CD4-positive, alpha-beta T cell (primary cell): ENCODE measurements around the gene DPEP3. TPM values are rescaled to one million over a fixed set of nuclear protein-coding genes. Genes with fewer than 3 reads are reported as not detected.

Experiments
- ATAC-seq: fragments of 200-7000 bp; cut with Tn5 transposase; one replicate; pipeline ENCODE4 v1.10.0; 2022; ENCODE audit warnings: mild to moderate bottlenecking; ENCODE audit not compliant: poor library complexity
- CTCF ChIA-PET: fragments of 350-600 bp; sonication (Branson Sonifier 250); formaldehyde crosslinking; loops from one replicate; lab custom pipeline; 2021; ENCODE audit warnings: antibody characterized with exemption, inconsistent platforms; lab: Charles Lee
- POLR2A ChIA-PET: fragments of 350-600 bp; sonication (Branson Sonifier 250); formaldehyde crosslinking; loops from one replicate; lab custom pipeline; 2021; ENCODE audit warnings: antibody characterized with exemption, inconsistent platforms; lab: Charles Lee
- DNase-seq, 14 experiments: peaks; one replicate each; pipeline ENCODE4 v3.0.0-alpha.2; 2013 to 2020; ENCODE audit warnings: mixed read lengths in 2 of 14
- H3K27ac ChIP-seq, 2 donors: one replicate each; pipeline versions ENCODE4 v1.5.1 to v1.7.0; 2013; ENCODE audit warnings: low read length in 2 of 2, low read depth in 1 of 2, mild to moderate bottlenecking in 1 of 2
- H3K27me3 ChIP-seq, 2 experiments: 1 replicate in 1 of 2; 2 replicates in 1 of 2; pipeline versions ENCODE4 v1.6.1 to v1.7.0; 2013; ENCODE audit warnings: low read length in 2 of 2, control low read depth in 1 of 2, mild to moderate bottlenecking in 1 of 2, moderate library complexity in 1 of 2; ENCODE audit not compliant: insufficient read depth in 2 of 2, control insufficient read depth in 1 of 2
- H3K36me3 ChIP-seq: one replicate; pipeline ENCODE4 v1.6.1; 2013; ENCODE audit warnings: low read length, control low read depth; ENCODE audit not compliant: insufficient read depth
- H3K4me1 ChIP-seq: one replicate; pipeline ENCODE4 v1.6.1; 2013; ENCODE audit warnings: low read length, control low read depth; ENCODE audit not compliant: insufficient read depth
- H3K4me3 ChIP-seq: one replicate; pipeline ENCODE4 v1.5.1; 2013; ENCODE audit warnings: mild to moderate bottlenecking, low read length, moderate library complexity
- H3K9me3 ChIP-seq, 2 experiments: 1 replicate in 1 of 2; 2 replicates in 1 of 2; pipeline versions ENCODE4 v1.6.1 to v1.7.0; 2013; ENCODE audit warnings: low read length in 2 of 2, mild to moderate bottlenecking in 2 of 2, control low read depth in 1 of 2, moderate library complexity in 1 of 2; ENCODE audit not compliant: control insufficient read depth in 1 of 2, insufficient read depth in 1 of 2
- H3K27ac Mint-ChIP-seq: one replicate; pipeline ENCODE4 v1.8.0; 2020; ENCODE audit warnings: mixed read lengths
- H3K27me3 Mint-ChIP-seq: one replicate; pipeline ENCODE4 v1.8.0; 2021; ENCODE audit warnings: mixed read lengths
- H3K36me3 Mint-ChIP-seq: one replicate; pipeline ENCODE4 v1.8.0; 2021; ENCODE audit warnings: low read depth, mixed read lengths
- H3K4me1 Mint-ChIP-seq: one replicate; pipeline ENCODE4 v1.8.0; 2021; ENCODE audit warnings: low read depth, mixed read lengths
- H3K4me3 Mint-ChIP-seq: one replicate; pipeline ENCODE4 v1.8.0; 2020; ENCODE audit warnings: mild to moderate bottlenecking, mixed read lengths
- H3K9me3 Mint-ChIP-seq: one replicate; pipeline ENCODE4 v1.8.0; 2020; ENCODE audit warnings: mixed read lengths
- intact Hi-C, 2 experiments: fragments of 100-400 bp; cut with DNase I in 1 of 2; cut with micrococcal nuclease in 1 of 2; formaldehyde crosslinking; loops; one replicate each; pipeline versions ENCODE4 v1.15.1 to v1.9.0; 2023 to 2025; cut with DNase I, micrococcal nuclease
- total RNA-seq, 174 experiments: library from RNA in 2 of 174; stranded (reverse) in 2 of 174; gene quantifications; one replicate each; pipeline ENCODE4 v1.2.3 and lab custom pipeline; 2021 to 2026
- TF ChIP-seq, protein P1 (sequence below): fragments of 200-600 bp; IDR thresholded peaks from one replicate; pipeline ENCODE4 v1.8.0; 2022; ENCODE audit warnings: antibody characterized with exemption, mild to moderate bottlenecking

The DPEP3 gene
- total RNA-seq, 2 experiments from 2014 or later = 0.53 to 0.63 TPM

DNA sequence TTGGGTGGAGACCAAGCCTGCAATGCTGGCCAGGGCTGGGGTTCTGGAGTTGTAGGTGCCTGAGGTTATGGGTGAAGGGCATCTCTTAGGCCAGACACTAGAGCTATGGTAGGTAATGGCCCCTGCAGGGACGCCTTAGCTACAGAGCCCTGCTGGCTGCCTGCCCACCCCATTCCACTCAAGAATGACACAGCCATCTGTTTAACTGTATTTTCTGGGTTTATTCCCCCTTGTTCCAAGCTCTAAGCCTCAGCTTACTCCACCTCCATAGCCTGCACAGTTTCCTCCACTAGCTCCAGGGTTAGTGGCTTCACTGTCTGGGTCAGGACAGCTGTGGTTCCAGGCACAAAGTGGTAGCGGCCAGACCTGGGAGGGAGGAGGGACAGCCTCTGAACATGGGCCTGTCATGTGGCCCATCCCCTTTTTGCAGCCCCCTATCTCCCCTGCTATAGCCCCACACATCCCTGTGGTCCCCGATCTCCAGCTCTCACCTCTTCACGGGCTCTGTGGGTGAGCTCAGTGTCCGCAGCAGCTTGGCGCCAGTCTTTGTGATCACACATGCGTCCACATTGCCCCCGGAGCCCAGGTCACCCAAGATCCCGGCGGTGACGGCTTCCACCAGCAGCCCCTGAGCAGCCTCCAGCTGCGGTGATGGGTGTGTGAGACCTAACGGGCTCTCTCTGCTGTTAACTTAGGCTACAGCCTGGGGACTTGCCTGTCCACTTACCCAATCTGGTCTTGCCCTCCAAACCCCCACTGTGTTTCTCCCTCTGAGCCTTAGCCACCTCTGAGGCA, 45.8 kb downstream of the DPEP3 start:
- ChIA-PET POLR2A (interaction anchor here (1.0 to 3.8 kb wide), 15 partner anchors 15 to 453 kb away, joined by 3 to 44 read pairs (median 10); partner anchors contain the start of genes ACD, ATP6V0D1, CENPT and DDX28), CTCF (interaction anchor here (2.7 kb wide), 1 partner anchor 51 kb away, joined by 10 read pairs; no protein-coding TSS in a partner anchor)
- Histone ChIP-seq H3K27ac (peak overlapping the region; percentile 74 to 84), H3K4me1 (peaks cover 37% of the 10 kb centered on the region), H3K27me3 (no peaks in the 10 kb centered on the region), H3K4me3 (no peak overlapping the region), H3K36me3 (peaks cover 43% of the 10 kb centered on the region), H3K9me3 (no peaks in the 10 kb centered on the region)
- peak overlapping the region; percentile 95 for H3K27ac Mint-ChIP-seq
- intact Hi-C loops = loop anchor here (2.0 to 5.0 kb wide), 4 partner anchors 42 to 150 kb away; partner anchors contain the start of genes PSKH1 (in 2 of the 2) and NFATC3 (in 1 of the 2)
- no peaks in the 10 kb centered on the region for H3K27me3 Mint-ChIP-seq
- no peak for ATAC-seq
- H3K36me3 Mint-ChIP-seq = peaks cover 58% of the 10 kb centered on the region
- H3K9me3 Mint-ChIP-seq = no peaks in the 10 kb centered on the region
- H3K4me3 Mint-ChIP-seq = peak overlapping the region; percentile 98
- TF ChIP-seq, protein P1, sequence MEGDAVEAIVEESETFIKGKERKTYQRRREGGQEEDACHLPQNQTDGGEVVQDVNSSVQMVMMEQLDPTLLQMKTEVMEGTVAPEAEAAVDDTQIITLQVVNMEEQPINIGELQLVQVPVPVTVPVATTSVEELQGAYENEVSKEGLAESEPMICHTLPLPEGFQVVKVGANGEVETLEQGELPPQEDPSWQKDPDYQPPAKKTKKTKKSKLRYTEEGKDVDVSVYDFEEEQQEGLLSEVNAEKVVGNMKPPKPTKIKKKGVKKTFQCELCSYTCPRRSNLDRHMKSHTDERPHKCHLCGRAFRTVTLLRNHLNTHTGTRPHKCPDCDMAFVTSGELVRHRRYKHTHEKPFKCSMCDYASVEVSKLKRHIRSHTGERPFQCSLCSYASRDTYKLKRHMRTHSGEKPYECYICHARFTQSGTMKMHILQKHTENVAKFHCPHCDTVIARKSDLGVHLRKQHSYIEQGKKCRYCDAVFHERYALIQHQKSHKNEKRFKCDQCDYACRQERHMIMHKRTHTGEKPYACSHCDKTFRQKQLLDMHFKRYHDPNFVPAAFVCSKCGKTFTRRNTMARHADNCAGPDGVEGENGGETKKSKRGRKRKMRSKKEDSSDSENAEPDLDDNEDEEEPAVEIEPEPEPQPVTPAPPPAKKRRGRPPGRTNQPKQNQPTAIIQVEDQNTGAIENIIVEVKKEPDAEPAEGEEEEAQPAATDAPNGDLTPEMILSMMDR = no peak
- DNase-seq = peak in 1 of 14 experiments; percentile 43
- peaks cover 28% of the 10 kb centered on the region for H3K4me1 Mint-ChIP-seq

DNA sequence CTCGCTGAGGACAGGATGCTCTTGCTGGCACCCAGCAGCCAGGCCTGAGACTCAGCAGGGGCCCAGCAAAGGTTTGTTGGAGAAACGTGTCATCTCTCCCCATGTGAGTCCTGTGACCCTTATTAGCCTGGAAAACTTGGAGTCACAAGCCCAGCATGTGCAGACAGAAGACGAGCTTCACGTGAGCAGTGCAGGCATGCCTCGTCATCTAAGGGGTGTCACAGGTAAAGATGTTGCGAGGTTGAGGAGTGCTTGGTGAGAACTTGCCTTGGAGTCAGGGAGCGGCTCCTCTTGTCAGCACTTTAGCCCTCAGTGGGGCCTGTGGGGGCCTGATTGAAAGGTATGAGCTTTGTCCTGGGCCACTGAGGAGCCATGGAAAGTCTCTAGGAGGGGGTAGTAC, 46.5 kb downstream of the DPEP3 start:
- Histone ChIP-seq H3K27ac (no peak overlapping the region), H3K4me1 (peaks cover 30% of the 10 kb centered on the region), H3K4me3 (no peak overlapping the region), H3K27me3 (no peaks in the 10 kb centered on the region), H3K36me3 (peaks cover 50% of the 10 kb centered on the region), H3K9me3 (no peaks in the 10 kb centered on the region)
- ChIA-PET POLR2A (interaction anchor here (0.8 to 3.8 kb wide), 7 partner anchors 14 to 128 kb away, joined by 3 to 29 read pairs (median 5); partner anchors contain the start of genes CENPT, DDX28, DUS2 and NUTF2), CTCF (interaction anchor here (2.7 kb wide), 1 partner anchor 50 kb away, joined by 10 read pairs; no protein-coding TSS in a partner anchor)
- intact Hi-C loops = loop anchor here in 1 of 2 experiments (2.0 kb wide), 2 partner anchors 41 to 151 kb away; partner anchors contain the start of genes NFATC3 and PSKH1
- Mint-ChIP-seq H3K27ac (peak overlapping the region; percentile 95), H3K36me3 (peaks cover 60% of the 10 kb centered on the region), H3K4me1 (peaks cover 22% of the 10 kb centered on the region), H3K9me3 (no peaks in the 10 kb centered on the region), H3K4me3 (peak overlapping the region; percentile 63), H3K27me3 (no peaks in the 10 kb centered on the region)
- DNase-seq = no peak
- no peak for ATAC-seq
- TF ChIP-seq, protein P1 = no peak

DNA sequence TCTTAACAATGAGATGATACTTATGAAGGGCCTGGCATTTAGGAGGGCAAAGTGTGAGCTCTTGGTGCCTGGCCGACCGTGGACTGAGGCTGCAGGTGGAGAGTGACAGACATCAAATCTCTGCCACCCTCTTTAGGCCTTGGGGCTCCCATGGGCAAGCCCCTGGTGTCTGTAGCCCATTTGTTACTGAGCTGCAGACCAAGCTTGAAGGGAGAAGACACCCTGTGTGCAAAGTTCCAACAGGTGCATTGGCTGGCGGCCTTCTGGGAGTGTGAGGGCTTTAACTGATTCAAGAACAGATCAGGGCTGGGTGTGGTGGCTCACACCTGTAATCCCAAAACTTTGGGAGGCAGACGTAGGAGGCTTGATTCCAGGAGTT, 47.8 kb downstream of the DPEP3 start:
- intact Hi-C loops = no loop called here
- peaks cover 68% of the 10 kb centered on the region for H3K36me3 Mint-ChIP-seq
- H3K36me3 ChIP-seq = peaks cover 59% of the 10 kb centered on the region

More for the DNA sequence above, 47.8 kb downstream of the DPEP3 start:
- no peaks in the 10 kb centered on the region for H3K27me3 ChIP-seq
- Mint-ChIP-seq H3K4me1 (peaks cover 30% of the 10 kb centered on the region), H3K27ac (no peak overlapping the region), H3K9me3 (no peaks in the 10 kb centered on the region), H3K27me3 (no peaks in the 10 kb centered on the region), H3K4me3 (no peak overlapping the region)
- ChIA-PET POLR2A (interaction anchor here (0.6 to 1.2 kb wide), 4 partner anchors 9 to 126 kb away, joined by 3 to 4 read pairs (median 3); partner anchors contain the start of genes RANBP10 and TSNAXIP1), CTCF (no interaction called here)
- no peak for ATAC-seq
- TF ChIP-seq, protein P1 = no peak
- H3K4me1 ChIP-seq = peaks cover 35% of the 10 kb centered on the region
- no peak overlapping the region for H3K4me3 ChIP-seq
- DNase-seq = peak in 1 of 14 experiments; percentile 14
- H3K9me3 ChIP-seq = no peaks in the 10 kb centered on the region
- H3K27ac ChIP-seq = no peak overlapping the region
